H9 (cell line): Measurements from ENCODE around the gene HEBP2. TPM values are rescaled to one million over a fixed set of nuclear protein-coding genes. Genes with fewer than 3 reads are reported as not detected.

Experiments used
- DNase-seq: peaks from one replicate; pipeline ENCODE4 v3.0.0-alpha.2; 2017
- H2AFZ ChIP-seq: one replicate; pipeline ENCODE4 v1.6.1; 2013; ENCODE audit warnings: mild to moderate bottlenecking, low read length, control low read depth, moderate library complexity
- H2AK5ac ChIP-seq: 2 replicates; pipeline ENCODE4 v1.6.1; 2013; ENCODE audit warnings: low read length, control low read depth, mixed read lengths; ENCODE audit not compliant: insufficient read length
- H2BK120ac ChIP-seq: one replicate; pipeline ENCODE4 v1.6.1; 2013; ENCODE audit warnings: low read depth, mild to moderate bottlenecking, low read length, control low read depth, inconsistent platforms; ENCODE audit not compliant: poor library complexity, severe bottlenecking
- H2BK12ac ChIP-seq: 2 replicates; pipeline ENCODE4 v1.6.1; 2013; ENCODE audit warnings: low read length, control low read depth, mixed read lengths, low read depth; ENCODE audit not compliant: insufficient read length
- H2BK15ac ChIP-seq: 2 replicates; pipeline ENCODE4 v1.6.1; 2013; ENCODE audit warnings: low read depth, low read length, control low read depth
- H2BK20ac ChIP-seq: one replicate; pipeline ENCODE4 v1.6.1; 2013; ENCODE audit warnings: low read depth, mild to moderate bottlenecking, low read length, control low read depth, inconsistent platforms; ENCODE audit not compliant: poor library complexity, severe bottlenecking
- H2BK5ac ChIP-seq: 2 replicates; pipeline ENCODE4 v1.6.1; 2013; ENCODE audit warnings: low read length, control low read depth, mixed read lengths; ENCODE audit not compliant: insufficient read length
- H3K14ac ChIP-seq: 2 replicates; pipeline ENCODE4 v1.6.1; 2013; ENCODE audit warnings: low read length, control low read depth; ENCODE audit not compliant: insufficient read depth
- H3K18ac ChIP-seq: 2 replicates; pipeline ENCODE4 v1.6.1; 2013; ENCODE audit warnings: low read depth, mild to moderate bottlenecking, mixed read lengths, low read length, control low read depth; ENCODE audit not compliant: insufficient read length
- H3K23ac ChIP-seq: 2 replicates; pipeline ENCODE4 v1.6.1; 2013; ENCODE audit warnings: low read length, control low read depth, mixed read lengths, low read depth; ENCODE audit not compliant: insufficient read length
- H3K23me2 ChIP-seq: 2 replicates; pipeline ENCODE4 v1.6.1; 2013; ENCODE audit warnings: low read depth, mild to moderate bottlenecking, mixed read lengths, low read length, control low read depth; ENCODE audit not compliant: insufficient read length, poor library complexity, severe bottlenecking
- H3K27ac ChIP-seq: 2 replicates; pipeline ENCODE4 v1.5.1; 2013; ENCODE audit warnings: low read length, control low read depth, mixed read lengths, low read depth; ENCODE audit not compliant: insufficient read length
- H3K27me3 ChIP-seq: 2 replicates; pipeline ENCODE4 v1.6.1; 2013; ENCODE audit warnings: low read length, control low read depth, inconsistent platforms; ENCODE audit not compliant: insufficient read depth
- H3K4ac ChIP-seq: 2 replicates; pipeline ENCODE4 v1.6.1; 2013; ENCODE audit warnings: low read depth, mild to moderate bottlenecking, control low read depth, inconsistent platforms, low read length, moderate library complexity
- H3K4me1 ChIP-seq: 2 replicates; pipeline ENCODE4 v1.6.1; 2013; ENCODE audit warnings: low read length, control low read depth, inconsistent platforms; ENCODE audit not compliant: insufficient read depth
- H3K4me2 ChIP-seq: 2 replicates; pipeline ENCODE4 v1.6.1; 2013; ENCODE audit warnings: low read length, control low read depth, mixed read lengths; ENCODE audit not compliant: insufficient read length, insufficient read depth
- H3K56ac ChIP-seq: 2 replicates; pipeline ENCODE4 v1.6.1; 2013; ENCODE audit warnings: low read depth, mild to moderate bottlenecking, mixed read lengths, low read length, control low read depth; ENCODE audit not compliant: insufficient read length
- H3K79me1 ChIP-seq: 2 replicates; pipeline ENCODE4 v1.6.1; 2013; ENCODE audit warnings: low read depth, mild to moderate bottlenecking, moderate library complexity, low read length, control low read depth, inconsistent platforms; ENCODE audit not compliant: insufficient read depth, poor library complexity, severe bottlenecking
- H3K79me2 ChIP-seq: 2 replicates; pipeline ENCODE4 v1.6.1; 2013; ENCODE audit warnings: low read length, control low read depth, inconsistent platforms; ENCODE audit not compliant: insufficient read depth
- H3K9ac ChIP-seq: 2 replicates; pipeline ENCODE4 v1.6.1; 2013; ENCODE audit warnings: low read length, control low read depth, mixed read lengths; ENCODE audit not compliant: insufficient read length; ENCODE audit errors: extremely low read depth
- H3K9me3 ChIP-seq: one replicate; pipeline ENCODE4 v1.6.1; 2013; ENCODE audit warnings: low read depth, low read length, inconsistent platforms; ENCODE audit not compliant: control insufficient read depth
- H3T11ph ChIP-seq: one replicate; pipeline ENCODE4 v1.6.1; 2013; ENCODE audit warnings: mild to moderate bottlenecking, low read length, control low read depth, inconsistent platforms
- H4K20me1 ChIP-seq: one replicate; pipeline ENCODE4 v1.6.1; 2013; ENCODE audit not compliant: control insufficient read depth, insufficient read length, insufficient read depth
- H4K5ac ChIP-seq: 2 replicates; pipeline ENCODE4 v1.6.1; 2013; ENCODE audit warnings: low read depth, mild to moderate bottlenecking, mixed read lengths, low read length, control low read depth; ENCODE audit not compliant: insufficient read length
- H4K8ac ChIP-seq: replicated peaks from 2 replicates; pipeline ENCODE4 v1.6.1; 2013; ENCODE audit warnings: low read length, control low read depth, mixed read lengths, low read depth; ENCODE audit not compliant: insufficient read length
- H4K91ac ChIP-seq: 2 replicates; pipeline ENCODE4 v1.6.1; 2013; ENCODE audit warnings: low read depth, mild to moderate bottlenecking, moderate library complexity, mixed read lengths, low read length, control low read depth; ENCODE audit not compliant: insufficient read length
- H3K27ac Mint-ChIP-seq, 3 experiments: 2 replicates in 2 of 3; 3 replicates in 1 of 3; pipeline ENCODE4 v1.8.0; 2020 to 2021; ENCODE audit warnings: mixed read lengths in 3 of 3, mild to moderate bottlenecking in 1 of 3, moderate library complexity in 1 of 3
- H3K27me3 Mint-ChIP-seq: 2 replicates; pipeline ENCODE4 v1.8.0; 2021; ENCODE audit warnings: low read depth, mild to moderate bottlenecking, moderate library complexity, mixed read lengths
- H3K36me3 Mint-ChIP-seq, 3 experiments: 2 replicates in 2 of 3; 3 replicates in 1 of 3; pipeline ENCODE4 v1.8.0; 2020 to 2021; ENCODE audit warnings: low read depth in 3 of 3, mixed read lengths in 3 of 3; ENCODE audit not compliant: insufficient read depth in 1 of 3
- H3K4me1 Mint-ChIP-seq, 2 experiments: 2 replicates each; pipeline ENCODE4 v1.8.0; 2020; ENCODE audit warnings: mixed read lengths in 2 of 2
- H3K4me3 Mint-ChIP-seq, 2 experiments: 2 replicates in 1 of 2; 3 replicates in 1 of 2; pipeline ENCODE4 v1.8.0; 2020 to 2021; ENCODE audit warnings: mild to moderate bottlenecking in 2 of 2, mixed read lengths in 2 of 2, moderate library complexity in 1 of 2
- H3K9me3 Mint-ChIP-seq, 2 experiments: 2 replicates in 1 of 2; 3 replicates in 1 of 2; pipeline ENCODE4 v1.8.0; 2020; ENCODE audit warnings: mild to moderate bottlenecking in 2 of 2, mixed read lengths in 2 of 2, moderate library complexity in 1 of 2
- CTCF ChIP-seq: fragments of 200-600 bp; sonication (generic); conservative IDR thresholded peaks from 3 replicates; pipeline ENCODE4 v1.8.0; 2021; ENCODE audit warnings: antibody characterized with exemption, mild to moderate bottlenecking
- total RNA-seq: library from RNA; stranded (reverse); gene quantifications from 2 replicates; pipeline ENCODE4 v1.2.1, GENCODE V29; 2021

The HEBP2 gene
- total RNA-seq, 1 experiment from 2014 or later, result 57.8 TPM

GRCh38 chr6:138443979-138444378 lies 40.0 kb downstream of the HEBP2 start:
- H3K4me2 ChIP-seq, result no peak overlapping the region
- no peak overlapping the region for H3K23ac ChIP-seq
- H3T11ph ChIP-seq, result no peak overlapping the region
- no peak overlapping the region for H3K14ac ChIP-seq
- no peak overlapping the region for H3K27ac ChIP-seq
- H2AK5ac ChIP-seq, result no peak overlapping the region
- H4K8ac ChIP-seq, result no peak overlapping the region
- H3K4me1 ChIP-seq, result no peaks in the 10 kb centered on the region
- no peak overlapping the region for H4K5ac ChIP-seq
- no peak overlapping the region for H2BK120ac ChIP-seq
- H4K20me1 ChIP-seq, result no peaks in the 10 kb centered on the region
- Mint-ChIP-seq H3K27me3 (no peaks in the 10 kb centered on the region), H3K9me3 (no peaks in the 10 kb centered on the region), H3K27ac (no peak overlapping the region), H3K36me3 (peaks cover 0 to 5% (median 0%) of the 10 kb centered on the region in 3 experiments; a peak in 3 of 7 replicates), H3K4me3 (no peak overlapping the region), H3K4me1 (peaks cover 0 to 2% of the 10 kb centered on the region in 2 experiments; a peak in 1 of 4 replicates)
- H3K79me1 ChIP-seq, result no peaks in the 10 kb centered on the region
- TF ChIP-seq CTCF, result no peak
- H2BK15ac ChIP-seq, result no peak overlapping the region
- H2BK20ac ChIP-seq, result no peak overlapping the region
- H3K9me3 ChIP-seq, result no peaks in the 10 kb centered on the region
- H2BK5ac ChIP-seq, result no peak overlapping the region
- no peak overlapping the region for H3K56ac ChIP-seq
- no peaks in the 10 kb centered on the region for H3K79me2 ChIP-seq
- no peaks in the 10 kb centered on the region for H3K23me2 ChIP-seq
- no peak overlapping the region for H3K9ac ChIP-seq
- no peaks in the 10 kb centered on the region for H3K27me3 ChIP-seq
- H2AFZ ChIP-seq, result no peak overlapping the region
- no peak for DNase-seq
- no peak overlapping the region for H4K91ac ChIP-seq
- no peak overlapping the region for H2BK12ac ChIP-seq
- H3K4ac ChIP-seq, result no peak overlapping the region
- H3K18ac ChIP-seq, result no peak overlapping the region
